PC-9 (cell line): ENCODE results near the gene TRPV5. TPM values are rescaled to one million over a fixed set of nuclear protein-coding genes. Genes with fewer than 3 reads are reported as not detected.

Experiments used
- BruUV-seq: library from RNA; stranded (reverse); fragments of 400-500 nt; replicated peaks from 2 replicates; lab custom pipeline; 2021; lab: Mats Ljungman, UMichigan
- CTCF ChIA-PET: fragments of 300-600 bp; sonication (Branson Sonifier 250); formaldehyde crosslinking; loops from one replicate; lab custom pipeline; 2022; ENCODE audit warnings: antibody characterized with exemption; lab: Charles Lee
- POLR2A ChIA-PET: fragments of 300-600 bp; sonication (Branson Sonifier 250); formaldehyde crosslinking; loops from one replicate; lab custom pipeline; 2022; ENCODE audit warnings: antibody characterized with exemption; ENCODE audit not compliant: unreplicated experiment; lab: Charles Lee
- DNase-seq, 2 experiments: peaks; one replicate each; pipeline versions ENCODE4 v3.0.0 to v3.0.0-alpha.2; 2015 to 2022; ENCODE audit warnings: mixed read lengths in 1 of 2
- H2AFZ ChIP-seq: fragments of 200-600 bp; sonication (generic); 2 replicates; pipeline ENCODE4 v1.8.1; 2017; ENCODE audit warnings: antibody characterized with exemption
- H3F3A ChIP-seq: fragments of 200-600 bp; sonication (generic); 2 replicates; pipeline ENCODE4 v1.8.1; 2017; ENCODE audit warnings: antibody characterized with exemption, mild to moderate bottlenecking, low read depth; ENCODE audit not compliant: insufficient read depth
- H3K27ac ChIP-seq: fragments of 200-600 bp; sonication (generic); 2 replicates; pipeline ENCODE4 v1.6.1; 2016; ENCODE audit warnings: mixed run types
- H3K27me3 ChIP-seq: fragments of 200-600 bp; sonication (generic); 2 replicates; pipeline ENCODE4 v1.6.1; 2016; ENCODE audit warnings: low read depth, mixed run types; ENCODE audit not compliant: insufficient read depth
- H3K36me3 ChIP-seq: fragments of 200-600 bp; sonication (generic); 2 replicates; pipeline ENCODE4 v1.6.1; 2016; ENCODE audit warnings: low read depth, mixed run types
- H3K4me1 ChIP-seq: fragments of 200-600 bp; sonication (generic); replicated peaks from 2 replicates; pipeline ENCODE4 v1.6.1; 2016; ENCODE audit warnings: mixed run types; ENCODE audit not compliant: insufficient read depth
- H3K4me2 ChIP-seq: fragments of 200-600 bp; sonication (generic); 2 replicates; pipeline ENCODE4 v1.6.1; 2017; ENCODE audit warnings: mixed run types
- H3K4me3 ChIP-seq: fragments of 200-600 bp; sonication (generic); 2 replicates; pipeline ENCODE4 v1.6.1; 2016; ENCODE audit warnings: mixed run types
- H3K79me2 ChIP-seq: fragments of 200-600 bp; sonication (generic); 2 replicates; pipeline ENCODE4 v1.6.1; 2017; ENCODE audit warnings: low read depth, mixed run types
- H3K9me2 ChIP-seq: fragments of 200-600 bp; sonication (generic); 2 replicates; pipeline ENCODE4 v1.8.1; 2017; ENCODE audit warnings: mild to moderate bottlenecking; ENCODE audit not compliant: insufficient read depth
- H3K9me3 ChIP-seq: fragments of 200-600 bp; sonication (generic); 2 replicates; pipeline ENCODE4 v1.8.1; 2016; ENCODE audit warnings: low read depth; ENCODE audit not compliant: insufficient read depth
- H4K20me1 ChIP-seq: fragments of 200-600 bp; sonication (generic); 2 replicates; pipeline ENCODE4 v1.8.1; 2017; ENCODE audit not compliant: insufficient read depth
- CTCF ChIP-seq: fragments of 200-600 bp; sonication (generic); conservative IDR thresholded peaks from 2 replicates; pipeline ENCODE4 v1.6.1; 2017; ENCODE audit warnings: mixed run types, antibody characterized with exemption, mild to moderate bottlenecking, moderate library complexity
- EZH2 ChIP-seq: fragments of 200-600 bp; sonication (generic); IDR thresholded peaks from 2 replicates; pipeline ENCODE4 v1.8.0; 2017; ENCODE audit warnings: antibody characterized with exemption, low read depth
- intact Hi-C: fragments of 100-400 bp; cut with micrococcal nuclease; formaldehyde crosslinking; loops from one replicate; pipeline ENCODE4 v1.10.0; 2022; ENCODE audit not compliant: unreplicated experiment
- total RNA-seq: library from RNA; stranded (reverse); gene quantifications from 2 replicates; pipeline ENCODE4 v1.2.3, GENCODE V29; 2021

Gene TRPV5
- total RNA-seq, 1 experiment from 2014 or later: not detected

- Histone ChIP-seq H3K36me3 (no peaks in the 10 kb centered on the region), H3K4me3 (no peak overlapping the region), H3K27me3 (no peaks in the 10 kb centered on the region), H3K9me3 (no peaks in the 10 kb centered on the region), H2AFZ (no peak overlapping the region), H3F3A (no peaks in the 10 kb centered on the region), H4K20me1 (no peaks in the 10 kb centered on the region), H3K9me2 (no peaks in the 10 kb centered on the region), H3K79me2 (no peaks in the 10 kb centered on the region), H3K4me1 (no peaks in the 10 kb centered on the region), H3K27ac (no peak overlapping the region), H3K4me2 (no peak overlapping the region)
- intact Hi-C loops: no loop called here
- ChIA-PET POLR2A (no interaction called here), CTCF (no interaction called here)
- DNase-seq: no peak
- no peak for TF ChIP-seq CTCF
- TF ChIP-seq EZH2: no peak
- no TSS peak for BruUV-seq
These were observed 8.1 kb downstream of the TRPV5 start for GRCh38 chr7:142925413-142925812.

- TF ChIP-seq CTCF: no peak
- Histone ChIP-seq H3K4me1 (no peaks in the 10 kb centered on the region), H2AFZ (no peak overlapping the region), H3K36me3 (no peaks in the 10 kb centered on the region), H3K9me3 (no peaks in the 10 kb centered on the region), H3K4me2 (no peak overlapping the region), H3K4me3 (no peak overlapping the region), H4K20me1 (no peaks in the 10 kb centered on the region), H3K9me2 (no peaks in the 10 kb centered on the region), H3K27ac (no peak overlapping the region), H3K79me2 (no peaks in the 10 kb centered on the region), H3K27me3 (no peaks in the 10 kb centered on the region), H3F3A (no peaks in the 10 kb centered on the region)
- ChIA-PET POLR2A (no interaction called here), CTCF (no interaction called here)
- BruUV-seq: no TSS peak
- no peak for DNase-seq
- intact Hi-C loops: no loop called here
These were observed 10.2 kb downstream of the TRPV5 start for GRCh38 chr7:142923391-142923790.

GRCh38 chr7:142919656-142920055 is 13.9 kb downstream of the TRPV5 start:
- Histone ChIP-seq H4K20me1 (no peaks in the 10 kb centered on the region), H3F3A (no peaks in the 10 kb centered on the region), H3K4me2 (no peak overlapping the region), H3K27me3 (no peaks in the 10 kb centered on the region), H3K27ac (no peak overlapping the region), H3K9me2 (no peaks in the 10 kb centered on the region), H2AFZ (no peak overlapping the region), H3K9me3 (no peaks in the 10 kb centered on the region), H3K79me2 (no peaks in the 10 kb centered on the region), H3K36me3 (no peaks in the 10 kb centered on the region), H3K4me3 (no peak overlapping the region), H3K4me1 (no peaks in the 10 kb centered on the region)
- ChIA-PET POLR2A (no interaction called here), CTCF (no interaction called here)
- intact Hi-C loops: no loop called here
- TF ChIP-seq EZH2 (no peak), CTCF (no peak)
- no peak for DNase-seq
- no TSS peak for BruUV-seq
